ENCODE measurements around the gene MFN1.
"Not testable (repeated sequence)": the region's sequence is repeated elsewhere in the genome, so short reads cannot be mapped to it uniquely, and the experiment has no call there.

Gene MFN1

DNA sequence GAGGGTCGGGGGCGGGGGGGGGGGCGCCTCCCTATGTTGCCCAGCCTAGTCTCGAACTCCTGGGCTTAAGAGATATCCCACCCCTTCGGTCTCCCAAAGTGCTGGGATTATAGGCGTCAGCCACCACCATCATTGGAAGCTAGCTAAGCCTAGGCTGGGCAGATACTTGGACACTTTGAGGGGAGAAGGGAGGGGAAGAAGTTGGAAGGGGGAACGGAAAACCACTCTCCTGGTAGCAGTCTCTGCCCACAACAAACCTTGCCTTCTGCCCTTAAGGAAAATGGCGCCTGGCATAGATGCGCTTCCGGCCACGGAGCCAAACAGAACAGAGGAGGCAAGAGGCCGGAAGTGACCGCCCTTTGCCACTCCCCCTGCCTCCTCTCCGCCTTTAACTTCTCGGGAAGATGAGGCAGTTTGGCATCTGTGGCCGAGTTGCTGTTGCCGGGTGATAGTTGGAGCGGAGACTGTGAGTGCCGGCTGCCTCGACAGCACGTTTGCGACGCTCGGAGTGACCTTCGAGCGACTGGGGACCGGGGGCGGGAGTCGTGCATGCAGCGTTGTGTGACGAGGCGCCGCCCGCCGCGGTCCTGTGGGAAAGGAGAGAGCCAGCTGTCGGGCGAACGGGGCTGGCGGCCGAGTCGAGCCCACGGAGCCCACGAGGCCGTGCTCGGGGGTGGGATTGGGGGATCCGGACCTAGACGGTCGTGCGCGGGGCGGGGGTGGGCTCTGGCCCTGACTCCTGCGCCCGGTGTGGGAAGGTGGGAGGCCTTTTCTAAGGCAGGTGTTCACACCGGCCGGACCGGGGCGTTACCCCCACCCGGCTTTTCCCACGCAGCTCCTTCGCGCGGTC, at the start of gene MFN1:
TSS of gene MFN1 (plus strand) at position 365 of the 850 bp plus-strand sequence. CDS start 1,143 bp downstream, outside the sequence.
- peak; percentile 44 to 70 (median 62) for DNase-seq (ENCODE audit: low read depth in 2 of 3, low spot score in 2 of 3)

- DNase-seq (ENCODE audit: low read depth in 2 of 3, low spot score in 2 of 3) = no peak
Measured at GRCh38 chr3:179297971-179298725, 49.4 kb upstream of the MFN1 start.

DNA sequence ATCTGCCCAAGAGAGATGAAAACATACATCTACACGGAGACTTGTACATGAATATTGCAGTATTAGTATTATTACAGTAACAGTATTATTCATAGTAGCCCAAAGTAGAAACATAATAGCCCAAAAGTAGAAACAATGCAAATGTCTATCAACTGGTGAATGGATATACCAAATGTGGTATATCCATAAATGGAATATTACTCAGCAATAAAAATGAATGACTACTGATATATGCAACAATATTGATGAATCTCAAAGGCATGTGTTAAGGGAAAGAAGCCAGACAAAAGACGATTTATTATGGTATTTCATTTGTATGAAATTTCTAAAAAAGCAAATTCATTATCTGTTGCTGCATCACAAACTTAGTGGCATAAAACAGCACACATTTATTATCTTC, 48.2 kb upstream of the MFN1 start:
- DNase-seq (ENCODE audit: low read depth in 2 of 3, low spot score in 2 of 3) = no peak

GRCh38 chr3:179299999-179300613, 47.4 kb upstream of the MFN1 start:
- no peak for DNase-seq (ENCODE audit: low read depth in 2 of 3, low spot score in 2 of 3)

DNA sequence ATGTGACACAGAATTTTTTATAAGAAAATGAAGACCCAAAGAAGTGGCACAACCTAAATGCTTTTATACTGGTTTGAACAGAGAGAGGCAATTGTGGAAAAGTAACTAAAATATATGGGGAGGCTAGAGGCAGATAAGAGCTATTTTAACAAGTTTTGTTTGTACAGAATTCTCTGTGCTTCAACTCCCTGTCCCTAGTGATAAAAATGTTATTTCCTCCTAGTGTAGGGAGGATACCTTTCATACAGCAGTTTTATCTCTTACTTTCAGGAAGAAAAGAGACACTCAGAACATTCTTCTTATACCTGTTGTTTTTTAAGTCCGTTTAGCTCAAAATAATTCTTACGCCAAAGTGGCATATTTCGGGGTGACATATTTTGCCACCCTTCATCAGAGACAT, 45.9 kb upstream of the MFN1 start:
- DNase-seq (ENCODE audit: low read depth in 2 of 3, low spot score in 2 of 3) = no peak

- no peak for DNase-seq (ENCODE audit: low read depth in 2 of 3, low spot score in 2 of 3)
Measured at GRCh38 chr3:179302111-179302510, 45.4 kb upstream of the MFN1 start.

DNA sequence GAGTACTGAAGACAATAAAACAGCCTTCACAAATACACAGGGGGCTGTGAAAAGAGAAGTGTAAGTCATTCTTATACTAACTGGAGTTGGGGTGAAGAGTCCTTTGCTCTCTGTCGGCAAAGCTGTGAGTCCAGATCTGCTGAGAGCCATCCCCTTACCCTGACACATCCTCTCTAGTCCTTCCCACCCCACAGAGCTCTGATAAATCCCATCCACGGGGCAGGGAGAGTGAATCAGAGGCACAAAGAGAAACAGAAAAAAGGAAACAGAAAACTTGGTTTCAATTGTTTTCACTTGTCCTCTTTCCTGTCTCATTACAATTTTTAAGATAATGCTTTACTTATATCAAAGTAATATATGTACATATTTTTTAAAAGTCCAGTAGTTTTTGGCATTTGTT, 42.9 kb upstream of the MFN1 start:
- DNase-seq (ENCODE audit: low read depth in 2 of 3, low spot score in 2 of 3) = no peak

DNA sequence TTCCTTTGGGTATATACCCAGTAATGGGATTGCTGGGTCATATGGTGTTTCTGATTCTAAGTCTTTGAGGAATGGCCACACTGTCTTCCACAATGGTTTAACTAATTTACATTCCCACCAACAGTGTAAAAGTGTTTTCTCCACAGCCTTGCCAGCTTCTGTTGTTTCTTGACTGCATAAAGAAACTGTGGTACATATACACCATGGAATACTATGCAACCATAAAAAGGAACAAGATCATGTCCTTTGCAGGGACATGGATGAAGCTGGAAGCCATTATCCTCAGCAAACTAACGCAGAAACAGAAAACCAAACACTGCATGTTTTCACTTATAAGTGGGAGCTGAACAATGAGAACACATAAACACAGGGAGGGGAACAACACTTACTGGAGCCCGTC, 40.1 kb upstream of the MFN1 start:
- not testable (repeated sequence) for DNase-seq (ENCODE audit: low read depth in 2 of 3, low spot score in 2 of 3)

DNA sequence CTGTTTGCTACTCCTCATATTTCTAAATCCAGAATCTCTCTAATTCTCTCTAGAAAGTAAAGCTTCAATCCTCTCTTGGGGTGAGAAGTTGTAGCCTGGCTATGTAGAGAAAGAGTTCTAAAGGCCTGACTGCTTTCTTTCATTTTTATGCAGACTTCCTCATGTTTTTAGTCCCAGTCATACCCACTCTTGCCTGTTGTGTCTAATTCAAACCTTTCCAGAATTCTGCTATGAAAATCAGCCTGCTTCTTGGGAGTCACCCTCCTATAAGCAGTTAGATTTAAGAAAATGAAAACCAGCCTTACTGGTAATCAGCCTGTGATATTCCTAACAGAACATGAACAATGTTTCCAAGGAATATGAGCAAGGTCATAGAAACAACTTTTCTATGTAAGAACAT, 39.5 kb upstream of the MFN1 start:
- no peak for DNase-seq (ENCODE audit: low read depth in 2 of 3, low spot score in 2 of 3)

DNA sequence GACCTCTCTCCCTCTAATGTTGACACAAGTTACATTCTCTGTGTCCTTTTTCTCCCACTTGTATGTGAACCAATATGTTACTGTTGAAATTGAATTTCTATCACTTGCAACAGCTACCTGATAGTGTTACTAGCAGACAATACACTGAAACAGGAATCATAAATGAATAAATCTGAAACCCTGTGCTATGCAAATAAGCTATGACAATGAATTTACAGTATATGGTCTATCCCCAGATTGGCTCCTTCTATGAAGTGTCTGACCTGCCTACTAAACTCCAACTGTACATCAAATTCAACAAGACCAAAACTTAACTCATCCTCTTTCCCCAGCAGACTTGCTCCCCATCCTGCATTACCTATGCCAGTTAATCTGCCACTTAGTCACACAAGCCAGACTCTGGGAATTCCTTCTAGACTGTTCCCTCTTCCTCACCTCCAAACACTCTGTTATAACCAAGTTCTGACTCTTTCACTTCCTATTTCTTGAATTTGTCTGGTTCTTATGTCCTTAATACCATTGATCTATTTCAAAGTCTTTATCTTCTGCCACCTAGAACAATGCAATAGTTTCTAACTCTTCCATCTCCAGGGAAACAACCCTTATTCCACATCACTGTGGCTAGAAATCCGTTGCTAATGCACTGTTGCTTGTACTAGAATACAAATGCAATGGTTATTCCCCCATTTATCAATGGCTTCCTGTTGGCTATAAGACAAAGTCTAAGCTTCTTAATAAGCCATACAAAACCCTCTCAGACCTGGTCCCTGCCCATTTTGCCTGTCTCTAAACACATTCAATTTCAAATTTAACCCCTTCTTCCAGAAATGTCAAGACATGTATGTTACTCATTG, 38.1 kb upstream of the MFN1 start:
- no peak for DNase-seq (ENCODE audit: low read depth in 2 of 3, low spot score in 2 of 3)

DNA sequence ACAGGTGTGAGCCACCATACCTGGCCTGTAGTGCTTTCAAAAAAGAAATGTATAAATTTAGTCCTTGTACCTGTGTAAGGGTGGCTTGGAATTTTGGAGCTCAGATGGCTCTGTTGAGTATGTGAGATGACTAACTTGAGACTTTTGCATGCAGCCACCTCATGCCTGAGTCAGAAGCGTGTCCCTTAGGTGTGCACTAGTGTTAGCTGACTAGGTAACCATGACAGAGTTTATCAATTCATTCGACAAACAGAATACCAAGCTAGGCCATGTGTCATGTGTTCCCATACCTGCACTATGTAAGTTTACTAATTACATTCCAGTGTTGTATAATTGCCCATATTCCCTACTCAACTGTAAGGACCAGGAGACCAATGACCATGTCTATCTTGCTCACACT, 28.6 kb upstream of the MFN1 start:
- no peak for DNase-seq (ENCODE audit: low read depth in 2 of 3, low spot score in 2 of 3)

DNA sequence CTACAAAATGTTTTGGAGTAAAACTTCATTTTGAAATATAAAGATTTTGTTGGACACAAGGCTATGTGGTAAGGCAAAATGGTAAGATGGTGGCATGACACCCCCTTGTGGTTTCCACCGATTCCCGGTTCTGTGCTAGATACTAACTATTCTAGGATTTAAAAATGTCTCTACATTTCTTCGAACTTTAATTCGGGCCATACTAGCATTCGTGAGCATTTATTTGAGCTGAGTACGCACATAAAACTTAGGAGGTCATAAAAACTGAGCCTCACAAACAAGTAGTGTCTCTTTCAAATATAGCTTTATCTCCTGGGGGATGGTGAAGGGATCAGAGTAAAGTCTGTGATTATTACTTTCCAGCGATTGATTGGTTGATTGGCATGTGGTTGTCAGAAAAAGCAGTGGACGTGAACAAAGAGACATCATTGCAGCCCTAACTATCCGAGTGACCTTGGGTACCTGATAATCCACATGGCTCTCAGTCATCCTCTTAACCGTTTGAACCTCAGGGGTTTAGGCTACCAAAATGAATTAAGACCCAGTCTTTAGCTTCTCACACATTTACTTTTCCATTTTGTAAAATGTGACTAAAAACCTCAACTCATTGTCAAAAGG, 25.7 kb upstream of the MFN1 start:
- DNase-seq (ENCODE audit: low read depth in 2 of 3, low spot score in 2 of 3) = no peak

DNA sequence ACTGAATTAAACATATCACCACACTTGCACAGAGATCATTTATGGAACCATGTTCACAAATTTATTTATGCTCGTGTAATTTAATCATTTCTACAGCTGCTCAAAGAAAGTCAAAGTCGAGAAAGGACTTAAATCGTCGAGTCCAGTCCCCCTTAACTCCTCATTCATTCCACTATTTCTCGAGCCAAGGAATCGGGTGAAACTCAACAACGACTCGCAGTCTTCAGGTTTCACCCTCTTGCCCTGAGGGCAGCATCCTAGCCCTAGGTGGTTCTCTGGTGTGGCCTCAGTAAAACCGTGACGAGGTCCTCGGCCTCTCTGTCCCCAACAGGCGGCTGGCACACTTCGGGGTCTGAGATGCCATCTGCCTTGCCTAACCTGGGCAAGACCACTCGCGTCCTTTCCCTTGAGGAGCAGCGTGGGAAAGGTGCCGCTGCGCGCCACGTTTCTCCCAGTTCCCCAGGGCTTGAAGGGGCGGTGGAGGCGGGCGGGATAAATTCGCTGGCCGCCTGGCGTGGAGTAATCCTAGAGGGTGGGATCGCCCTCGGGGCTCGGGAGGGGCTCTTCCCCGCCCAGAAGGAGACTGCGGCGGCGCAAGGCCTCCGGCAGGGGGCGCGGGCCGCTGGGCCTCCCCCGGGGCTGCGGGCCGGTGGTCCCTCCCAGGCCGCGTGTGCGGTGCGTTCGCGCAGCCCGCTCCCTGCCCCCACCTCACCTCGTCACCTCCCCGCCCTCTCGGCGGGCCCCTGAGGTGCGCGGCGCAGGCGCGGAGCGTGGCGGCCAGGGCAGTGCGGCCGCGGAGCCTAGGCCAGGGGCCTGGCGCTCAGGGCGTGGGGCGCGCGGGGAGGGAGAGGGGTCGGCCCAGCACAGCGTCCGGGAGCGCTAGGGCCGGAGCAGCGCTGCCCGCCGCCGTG, 25.0 kb upstream of the MFN1 start, which contains the start of gene ZNF639:
TSS of gene ZNF639 (plus strand) at position 746 of the 911 bp plus-strand sequence. CDS start 5,263 bp downstream, outside the sequence.
- peak; percentile 54 to 77 (median 69) for DNase-seq (ENCODE audit: low read depth in 2 of 3, low spot score in 2 of 3)

DNA sequence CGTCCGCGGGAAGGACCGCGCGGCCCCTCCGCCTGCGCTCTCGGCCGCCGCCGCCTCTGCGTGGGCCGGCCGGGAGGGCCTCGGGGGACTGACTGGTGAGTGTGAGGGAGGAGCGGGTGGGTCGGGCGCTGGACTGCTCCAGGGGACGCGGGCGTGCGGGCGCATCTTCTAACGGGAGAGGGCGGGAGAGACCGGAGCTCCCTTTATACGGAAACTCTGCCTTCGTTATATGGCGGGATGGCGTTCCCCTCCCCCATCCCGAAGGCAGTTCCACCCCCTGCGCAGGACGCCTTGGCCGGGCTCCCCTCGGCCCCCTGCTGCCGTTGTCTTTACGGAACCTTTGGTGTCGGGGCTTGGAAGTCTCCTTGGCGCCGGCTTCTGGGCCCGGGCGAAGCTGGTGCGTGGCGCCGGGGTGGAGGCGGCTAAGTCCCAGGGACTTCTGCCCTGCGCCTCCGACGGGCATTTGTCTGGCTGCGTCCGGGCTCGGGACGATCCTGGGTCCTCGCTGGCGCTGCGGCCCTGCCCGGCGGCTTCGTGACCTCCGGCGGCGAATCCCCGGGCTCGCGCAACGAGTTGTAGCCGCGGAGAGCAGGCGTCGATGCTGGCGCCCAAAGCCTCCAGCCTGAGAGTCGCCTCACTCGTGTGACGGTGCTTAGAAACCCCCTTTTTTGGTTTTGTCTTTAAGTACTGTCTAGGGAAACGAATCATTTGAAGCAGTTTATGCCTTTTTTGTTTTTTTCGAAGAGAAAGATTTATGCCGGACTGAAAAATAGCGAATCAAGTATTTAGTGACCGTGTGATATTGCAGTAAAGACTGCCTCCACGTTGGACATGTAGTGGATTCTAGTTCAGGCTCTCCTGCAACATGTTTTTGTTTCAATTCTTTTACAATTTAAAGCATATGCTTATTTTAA, 24.1 kb upstream of the MFN1 start:
- peak; percentile 22 to 44 (median 36) for DNase-seq (ENCODE audit: low read depth in 2 of 3, low spot score in 2 of 3)

- DNase-seq (ENCODE audit: low read depth in 2 of 3, low spot score in 2 of 3) = no peak
Measured at GRCh38 chr3:179324270-179324754, 23.2 kb upstream of the MFN1 start.

DNA sequence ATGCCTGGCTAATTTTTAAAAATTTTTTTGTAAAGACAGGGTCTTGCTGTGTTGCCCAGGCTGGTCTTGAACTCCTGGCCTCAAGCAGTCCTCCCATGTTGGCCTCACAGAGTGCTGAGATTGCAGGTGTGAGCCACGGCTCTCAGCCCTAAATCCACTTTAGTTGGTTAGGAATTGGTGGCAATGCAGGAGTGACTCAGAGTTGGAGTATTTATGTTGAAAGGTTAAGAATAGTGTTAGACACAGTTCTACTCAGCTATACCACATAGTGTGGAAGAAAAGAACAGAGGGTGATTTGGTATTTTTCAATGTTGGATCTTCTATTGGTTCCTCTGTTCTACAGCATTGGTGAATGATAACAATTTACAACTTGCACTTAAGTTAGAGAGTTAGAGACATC, 17.1 kb upstream of the MFN1 start:
- DNase-seq (ENCODE audit: low read depth in 2 of 3, low spot score in 2 of 3) = no peak

GRCh38 chr3:179332240-179332639, 15.3 kb upstream of the MFN1 start:
- no peak for DNase-seq (ENCODE audit: low read depth in 2 of 3, low spot score in 2 of 3)

GRCh38 chr3:179333084-179333483, 14.4 kb upstream of the MFN1 start:
- no peak for DNase-seq (ENCODE audit: low read depth in 2 of 3, low spot score in 2 of 3)
